SK-N-SH (cell line): ENCODE measurements around the gene ALG6. TPM values are rescaled to one million over a fixed set of nuclear protein-coding genes. Genes with fewer than 3 reads are reported as not detected.
A peak's percentile ranks its signal among the peaks of the same experiment; 100 is the strongest.

Experiments used
- CTCF ChIA-PET: fragments of 300-600, 350-600 bp; formaldehyde crosslinking; extraction: SDS; loops from one replicate; lab custom pipeline; 2021; lab: Yijun Ruan, JAX
- POLR2A ChIA-PET: fragments of 350-600 bp; sonication (Branson Sonifier 250); formaldehyde crosslinking; extraction: SDS; loops from one replicate; lab custom pipeline; 2020; ENCODE audit warnings: antibody characterized with exemption, inconsistent platforms; lab: Yijun Ruan, JAX
- DNase-seq: peaks from one replicate; pipeline ENCODE4 v3.0.0; 2012
- H2AFZ ChIP-seq: fragments of 200-600 bp; sonication (generic); 2 replicates; pipeline ENCODE4 v1.8.1; 2016; ENCODE audit warnings: antibody characterized with exemption, mild to moderate bottlenecking, low read depth
- H3F3A ChIP-seq: fragments of 200-600 bp; sonication (generic); replicated peaks from 2 replicates; pipeline ENCODE3; 2016; ENCODE audit warnings: antibody characterized with exemption, mild to moderate bottlenecking; ENCODE audit not compliant: insufficient read depth
- H3K27ac ChIP-seq, 2 experiments: fragments of 200-500 bp in 1 of 2; fragments of 200-600 bp in 1 of 2; sonication (Bioruptor generic) in 1 of 2; sonication (generic), shearing (Covaris generic) in 1 of 2; 2 replicates each; pipeline versions ENCODE4 v1.5.1 to v1.6.1; 2014 to 2016; ENCODE audit warnings: low read depth in 2 of 2, inconsistent platforms in 1 of 2, low read length in 1 of 2, mild to moderate bottlenecking in 1 of 2, mixed read lengths in 1 of 2
- H3K27me3 ChIP-seq: fragments of 200-600 bp; sonication (generic), shearing (Covaris generic); 2 replicates; pipeline ENCODE4 v1.6.1; 2016; ENCODE audit warnings: mixed run types; ENCODE audit not compliant: insufficient read depth
- H3K36me3 ChIP-seq, 2 experiments: fragments of 200-500 bp in 1 of 2; fragments of 200-600 bp in 1 of 2; sonication (Bioruptor generic) in 1 of 2; sonication (generic) in 1 of 2; replicated peaks in 1 of 2; 2 replicates each; pipeline versions ENCODE3 to v1.5.1; 2014 to 2016; ENCODE audit warnings: low read length in 1 of 2, mild to moderate bottlenecking in 1 of 2; ENCODE audit not compliant: insufficient read depth in 2 of 2, control insufficient read depth in 1 of 2
- H3K4me1 ChIP-seq, 2 experiments: fragments of 200-500 bp in 1 of 2; fragments of 200-600 bp in 1 of 2; sonication (Bioruptor generic) in 1 of 2; sonication (generic), shearing (Covaris generic) in 1 of 2; 2 replicates each; pipeline versions ENCODE4 v1.5.1 to v1.6.1; 2014 to 2016; ENCODE audit warnings: low read depth in 1 of 2, low read length in 1 of 2, mixed run types in 1 of 2; ENCODE audit not compliant: insufficient read depth in 2 of 2, control insufficient read depth in 1 of 2
- H3K4me2 ChIP-seq: fragments of 200-600 bp; sonication (generic), shearing (Covaris generic); 2 replicates; pipeline ENCODE4 v1.6.1; 2017; ENCODE audit warnings: mixed run types
- H3K4me3 ChIP-seq, 2 experiments: fragments of 200-500 bp in 1 of 2; fragments of 200-600 bp in 1 of 2; sonication (Bioruptor generic) in 1 of 2; sonication (generic), shearing (Covaris generic) in 1 of 2; 2 replicates each; pipeline versions ENCODE4 v1.5.1 to v1.8.1; 2014 to 2016; ENCODE audit warnings: low read depth in 2 of 2, inconsistent platforms in 1 of 2, low read length in 1 of 2, mild to moderate bottlenecking in 1 of 2, mixed read lengths in 1 of 2, moderate library complexity in 1 of 2
- H3K79me2 ChIP-seq: fragments of 200-600 bp; sonication (generic); 2 replicates; pipeline ENCODE4 v1.8.1; 2017; ENCODE audit warnings: mild to moderate bottlenecking; ENCODE audit not compliant: insufficient read depth
- H3K9ac ChIP-seq: fragments of 200-600 bp; sonication (generic); 2 replicates; pipeline ENCODE4 v1.6.1; 2017; ENCODE audit warnings: mixed run types
- H3K9me2 ChIP-seq: fragments of 200-600 bp; sonication (generic); 2 replicates; pipeline ENCODE4 v1.6.1; 2017; ENCODE audit warnings: mixed run types
- H3K9me3 ChIP-seq: fragments of 200-600 bp; sonication (generic); 2 replicates; pipeline ENCODE4 v1.6.1; 2017; ENCODE audit warnings: mixed run types, mild to moderate bottlenecking, moderate library complexity
- H4K20me1 ChIP-seq: fragments of 200-600 bp; sonication (generic); 2 replicates; pipeline ENCODE4 v1.6.1; 2017; ENCODE audit warnings: mild to moderate bottlenecking, mixed run types; ENCODE audit not compliant: insufficient read depth
- EP300 ChIP-seq, 2 experiments: IDR thresholded peaks; 2 replicates each; pipeline versions ENCODE4 v1.4.0 to v1.6.1; 2012; ENCODE audit warnings: borderline replicate concordance in 1 of 2, low read depth in 1 of 2, low read length in 1 of 2
- EZH2phosphoT487 ChIP-seq: fragments of 200-600 bp; sonication (generic); IDR thresholded peaks from 2 replicates; pipeline ENCODE4 v1.6.1; 2017; ENCODE audit warnings: low read depth, mixed run types, mild to moderate bottlenecking, antibody characterized with exemption, moderate library complexity, borderline replicate concordance
- GABPA ChIP-seq: IDR thresholded peaks from 2 replicates; pipeline ENCODE4 v1.4.0; 2012; ENCODE audit warnings: low read depth, mild to moderate bottlenecking
- GATA2 ChIP-seq: sonication (generic); formaldehyde crosslinking; IDR thresholded peaks from 2 replicates; pipeline ENCODE4 v1.5.0; 2020; ENCODE audit warnings: mild to moderate bottlenecking, missing genetic modification reagents
- MEF2A ChIP-seq: IDR thresholded peaks from 2 replicates; pipeline ENCODE4 v1.4.0; 2012; ENCODE audit warnings: low read depth, borderline replicate concordance
- MXI1 ChIP-seq: IDR thresholded peaks from 2 replicates; pipeline ENCODE4 v1.6.1; 2012; ENCODE audit warnings: mild to moderate bottlenecking, low read depth, low read length, improper control_type of control experiment
- POLR2AphosphoS5 ChIP-seq: IDR thresholded peaks from 2 replicates; pipeline ENCODE4 v1.6.1; 2012; ENCODE audit warnings: low read depth, low read length
- RAD21 ChIP-seq: IDR thresholded peaks from 2 replicates; pipeline ENCODE4 v1.6.1; 2012; ENCODE audit warnings: mild to moderate bottlenecking, low read length
- RFX5 ChIP-seq: IDR thresholded peaks from 2 replicates; pipeline ENCODE4 v1.6.1; 2012; ENCODE audit warnings: mild to moderate bottlenecking, improper control_type of control experiment, low read length
- RXRA ChIP-seq: IDR thresholded peaks from 2 replicates; pipeline ENCODE4 v1.4.0; 2012; ENCODE audit warnings: low read depth, mild to moderate bottlenecking, borderline replicate concordance
- SIN3A ChIP-seq: IDR thresholded peaks from 2 replicates; pipeline ENCODE4 v1.6.1; 2012; ENCODE audit warnings: low read depth, mild to moderate bottlenecking, low read length, moderate library complexity, borderline replicate concordance
- SMC3 ChIP-seq: IDR thresholded peaks from 2 replicates; pipeline ENCODE4 v1.6.1; 2012; ENCODE audit warnings: low read depth, low read length, improper control_type of control experiment
- TCF12 ChIP-seq: IDR thresholded peaks from 2 replicates; pipeline ENCODE4 v1.4.0; 2012
- YY1 ChIP-seq: IDR thresholded peaks from 2 replicates; pipeline ENCODE4 v1.4.0; 2012; ENCODE audit warnings: low read depth, mild to moderate bottlenecking
- WGBS: methylation state at CpG from one replicate; pipeline ENCODE4 v1.1.6; 2017; ENCODE audit warnings: low lambda C conversion rate; 5-methylcytosine and 5-hydroxymethylcytosine counted together
- polyA plus RNA-seq, 3 experiments: library from polyadenylated mRNA; depleted of rRNA; stranded (reverse); fragments of >200 nt; gene quantifications; 2 replicates each; pipeline ENCODE4 v1.2.3, GENCODE V29; 2012
- TF ChIP-seq, protein P1 (sequence below): fragments of 200-600 bp; sonication (generic); IDR thresholded peaks from 2 replicates; pipeline ENCODE4 v1.6.1; 2017; ENCODE audit warnings: antibody characterized with exemption, mild to moderate bottlenecking, moderate library complexity
- TF ChIP-seq, protein P2 (sequence below): IDR thresholded peaks from 2 replicates; pipeline ENCODE4 v1.4.0; 2012; ENCODE audit warnings: low read depth
- TF ChIP-seq, protein P3 (sequence below): IDR thresholded peaks from 2 replicates; pipeline ENCODE4 v1.4.0; 2012; ENCODE audit warnings: low read depth, borderline replicate concordance

ALG6 gene
- polyA plus RNA-seq, 1 of the 3 experiments (the other 2 are of a cell fraction): 3.8 TPM

DNA sequence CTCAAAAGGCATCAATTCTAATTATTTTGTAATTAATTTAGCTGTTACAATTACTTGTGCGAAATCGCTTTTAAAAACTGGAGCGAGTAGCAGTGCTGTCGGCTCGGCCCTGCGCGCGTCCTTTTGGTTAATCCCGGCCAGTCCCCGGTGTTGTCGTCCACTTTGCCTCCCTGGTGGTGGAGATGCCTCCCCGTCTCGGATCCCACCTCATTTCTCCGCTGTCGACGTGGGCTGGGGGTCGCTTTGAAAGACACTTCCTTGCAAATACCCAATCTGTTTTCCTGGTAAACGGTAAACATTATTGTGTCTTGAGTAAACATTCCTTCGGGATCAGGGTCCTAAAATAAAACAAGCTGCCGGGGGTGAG is 41.3 kb upstream of the ALG6 start:
- CTCF ChIA-PET: interaction anchor here (0.5 to 12.0 kb wide), 18 partner anchors 8 to 420 kb away, joined by 3 to 86 read pairs (median 6); partner anchors contain the start of gene FOXD3
- H3K27me3 ChIP-seq: peaks cover 95% of the 10 kb centered on the region
- no peaks in the 10 kb centered on the region for H3K9me2 ChIP-seq
- peaks cover 4 to 9% of the 10 kb centered on the region in 2 experiments; a peak in 2 of 4 replicates for H3K4me1 ChIP-seq
- H3F3A ChIP-seq: no peaks in the 10 kb centered on the region
- no peak overlapping the region for H3K4me2 ChIP-seq
- no peaks in the 10 kb centered on the region for H3K9me3 ChIP-seq
- no peaks in the 10 kb centered on the region for H3K79me2 ChIP-seq
- no peaks in the 10 kb centered on the region for H4K20me1 ChIP-seq
- no peak overlapping the region for H2AFZ ChIP-seq
- peak; percentile 41 for DNase-seq
- H3K27ac ChIP-seq: no peak overlapping the region
- WGBS: 9% methylated on average over 20 of the region's 20 CpGs
- TF ChIP-seq, protein P1, sequence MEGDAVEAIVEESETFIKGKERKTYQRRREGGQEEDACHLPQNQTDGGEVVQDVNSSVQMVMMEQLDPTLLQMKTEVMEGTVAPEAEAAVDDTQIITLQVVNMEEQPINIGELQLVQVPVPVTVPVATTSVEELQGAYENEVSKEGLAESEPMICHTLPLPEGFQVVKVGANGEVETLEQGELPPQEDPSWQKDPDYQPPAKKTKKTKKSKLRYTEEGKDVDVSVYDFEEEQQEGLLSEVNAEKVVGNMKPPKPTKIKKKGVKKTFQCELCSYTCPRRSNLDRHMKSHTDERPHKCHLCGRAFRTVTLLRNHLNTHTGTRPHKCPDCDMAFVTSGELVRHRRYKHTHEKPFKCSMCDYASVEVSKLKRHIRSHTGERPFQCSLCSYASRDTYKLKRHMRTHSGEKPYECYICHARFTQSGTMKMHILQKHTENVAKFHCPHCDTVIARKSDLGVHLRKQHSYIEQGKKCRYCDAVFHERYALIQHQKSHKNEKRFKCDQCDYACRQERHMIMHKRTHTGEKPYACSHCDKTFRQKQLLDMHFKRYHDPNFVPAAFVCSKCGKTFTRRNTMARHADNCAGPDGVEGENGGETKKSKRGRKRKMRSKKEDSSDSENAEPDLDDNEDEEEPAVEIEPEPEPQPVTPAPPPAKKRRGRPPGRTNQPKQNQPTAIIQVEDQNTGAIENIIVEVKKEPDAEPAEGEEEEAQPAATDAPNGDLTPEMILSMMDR: no peak
- TF ChIP-seq EP300 (IDR thresholded peaks at IDR 0.05; ENCODE audit: borderline replicate concordance in 1 of 2, low read depth in 1 of 2, low read length in 1 of 2) (no peak), SMC3 (no peak), SIN3A (no peak), POLR2AphosphoS5 (no peak), TCF12 (no peak), MEF2A (no peak), RFX5 (no peak), MXI1 (no peak)
- TF ChIP-seq, protein P2, sequence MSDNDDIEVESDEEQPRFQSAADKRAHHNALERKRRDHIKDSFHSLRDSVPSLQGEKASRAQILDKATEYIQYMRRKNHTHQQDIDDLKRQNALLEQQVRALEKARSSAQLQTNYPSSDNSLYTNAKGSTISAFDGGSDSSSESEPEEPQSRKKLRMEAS: no peak
- TF ChIP-seq, protein P3, sequence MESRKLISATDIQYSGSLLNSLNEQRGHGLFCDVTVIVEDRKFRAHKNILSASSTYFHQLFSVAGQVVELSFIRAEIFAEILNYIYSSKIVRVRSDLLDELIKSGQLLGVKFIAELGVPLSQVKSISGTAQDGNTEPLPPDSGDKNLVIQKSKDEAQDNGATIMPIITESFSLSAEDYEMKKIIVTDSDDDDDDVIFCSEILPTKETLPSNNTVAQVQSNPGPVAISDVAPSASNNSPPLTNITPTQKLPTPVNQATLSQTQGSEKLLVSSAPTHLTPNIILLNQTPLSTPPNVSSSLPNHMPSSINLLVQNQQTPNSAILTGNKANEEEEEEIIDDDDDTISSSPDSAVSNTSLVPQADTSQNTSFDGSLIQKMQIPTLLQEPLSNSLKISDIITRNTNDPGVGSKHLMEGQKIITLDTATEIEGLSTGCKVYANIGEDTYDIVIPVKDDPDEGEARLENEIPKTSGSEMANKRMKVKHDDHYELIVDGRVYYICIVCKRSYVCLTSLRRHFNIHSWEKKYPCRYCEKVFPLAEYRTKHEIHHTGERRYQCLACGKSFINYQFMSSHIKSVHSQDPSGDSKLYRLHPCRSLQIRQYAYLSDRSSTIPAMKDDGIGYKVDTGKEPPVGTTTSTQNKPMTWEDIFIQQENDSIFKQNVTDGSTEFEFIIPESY: no peak
- TF ChIP-seq, all 33 proteins: peak for 0
- Histone ChIP-seq H3K9ac (no peak overlapping the region), H3K4me3 (no peak overlapping the region), H3K36me3 (no peaks in the 10 kb centered on the region)
- POLR2A ChIA-PET: no interaction called here

DNA sequence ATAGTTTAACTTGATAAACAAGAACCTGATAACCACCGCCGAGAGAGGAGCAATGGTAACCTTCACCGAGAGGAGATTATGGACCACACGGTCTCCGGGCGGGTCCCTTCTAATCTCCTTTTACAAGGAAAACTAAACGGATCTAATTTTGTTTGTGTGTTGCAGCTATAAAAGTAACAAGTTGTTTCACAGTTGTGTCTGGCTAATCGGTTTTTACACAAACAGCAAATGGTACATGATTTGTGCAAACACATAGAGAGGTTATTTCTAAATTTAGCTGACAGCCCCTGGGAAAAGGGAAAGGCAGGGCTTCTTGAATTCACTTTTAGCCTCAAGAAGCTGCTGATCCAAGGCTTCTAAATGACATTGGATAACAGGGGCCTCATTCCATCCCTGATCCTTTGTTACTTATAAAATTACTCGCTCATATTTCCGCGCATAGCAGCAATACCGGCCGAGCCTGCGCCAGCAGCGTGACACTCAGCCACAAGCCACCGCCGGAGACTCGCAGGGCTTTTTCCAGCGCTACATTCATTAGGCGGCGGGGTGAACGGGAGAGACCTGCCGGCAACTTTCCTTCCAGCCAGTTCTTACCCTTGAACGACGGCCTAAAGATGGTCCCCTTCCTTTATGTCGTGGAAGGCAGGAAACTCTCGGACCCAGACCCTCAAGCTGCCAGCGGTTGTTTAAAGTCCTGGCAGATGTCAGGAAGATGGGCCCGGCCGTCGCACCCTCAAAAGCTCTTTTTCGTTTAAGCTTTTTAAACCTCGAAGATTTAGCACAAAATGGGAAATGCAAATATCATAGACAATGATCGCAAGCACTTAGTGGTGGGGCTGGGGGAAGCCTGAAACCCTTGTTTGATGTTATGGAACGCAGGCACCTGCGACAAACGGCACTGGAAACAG is 40.7 kb upstream of the ALG6 start:
- CTCF ChIA-PET: interaction anchor here (0.5 to 12.0 kb wide), 50 partner anchors 9 to 485 kb away, joined by 3 to 86 read pairs (median 4); partner anchors contain the start of genes EFCAB7, FOXD3 and ITGB3BP
- peak; percentile 55 for DNase-seq
- Histone ChIP-seq H3K36me3 (no peaks in the 10 kb centered on the region), H3F3A (peaks cover 1% of the 10 kb centered on the region), H3K4me3 (no peak overlapping the region), H3K27ac (no peak overlapping the region), H2AFZ (no peak overlapping the region), H4K20me1 (no peaks in the 10 kb centered on the region), H3K9me2 (no peaks in the 10 kb centered on the region), H3K27me3 (peaks cover 92% of the 10 kb centered on the region), H3K9me3 (no peaks in the 10 kb centered on the region), H3K4me1 (peaks cover 3 to 9% of the 10 kb centered on the region in 2 experiments; a peak in 2 of 4 replicates), H3K79me2 (no peaks in the 10 kb centered on the region), H3K9ac (no peak overlapping the region)
- WGBS: 29% methylated on average over 34 of the region's 37 CpGs
- TF ChIP-seq RAD21 (no peak), RXRA (no peak), POLR2AphosphoS5 (no peak), YY1 (no peak), GABPA (no peak), GATA2 (CRISPR knock-in tag) (no peak), EZH2phosphoT487 (peak; percentile 79; the same call in 1 of the 2 replicates)
- TF ChIP-seq, all 33 proteins: peak for 1
- POLR2A ChIA-PET: no interaction called here
- H3K4me2 ChIP-seq: no peak overlapping the region
